GM18526 (cell line): ENCODE data around the gene S100A14.

Experiments
- POLR2A ChIP-seq: IDR thresholded peaks from 3 replicates; pipeline ENCODE4 v1.6.1; 2011; ENCODE audit not compliant: insufficient read length; ENCODE audit errors: extremely low read depth

Gene S100A14

DNA sequence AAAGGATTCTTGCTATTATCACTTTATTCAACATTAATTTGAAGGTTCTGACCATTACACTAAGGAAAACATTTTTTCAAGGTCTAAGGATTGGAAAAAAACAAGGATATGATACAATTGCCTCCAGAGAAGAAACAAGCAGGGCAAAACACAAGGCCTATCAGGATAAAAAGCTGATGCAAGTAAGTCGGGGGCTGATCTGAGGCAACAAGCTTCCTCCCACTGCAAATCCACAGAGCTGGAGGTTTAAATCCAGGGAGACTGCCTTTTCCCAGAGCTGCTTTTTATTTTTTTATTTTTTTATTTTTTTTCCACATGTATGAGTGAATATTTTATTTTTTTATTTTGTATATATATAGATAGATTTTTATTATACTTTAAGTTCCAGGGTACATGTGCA, 31.1 kb downstream of the S100A14 start:
- TF ChIP-seq POLR2A = no peak

- TF ChIP-seq POLR2A = no peak
Observed at GRCh38 chr1:153583976-153584375, 32.1 kb downstream of the S100A14 start.

DNA sequence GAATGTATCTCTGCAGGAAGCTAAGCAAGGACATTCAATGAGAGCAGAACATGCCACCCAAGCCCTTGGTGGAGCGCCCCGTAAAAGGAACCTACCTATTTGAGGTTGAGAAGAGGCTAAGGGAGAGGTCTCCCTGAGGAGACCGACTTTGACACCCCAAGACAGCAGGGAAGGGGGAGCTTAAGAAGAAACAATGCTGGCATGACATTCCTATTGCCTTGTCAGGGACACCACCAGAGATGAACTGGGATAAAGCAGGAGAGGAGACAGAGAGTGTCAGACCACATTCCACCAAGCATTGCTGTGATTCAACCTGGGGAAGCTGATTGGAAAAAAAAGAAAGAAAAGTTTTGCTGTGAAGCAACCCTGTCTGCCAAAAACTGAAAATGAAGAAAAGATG, 37.2 kb downstream of the S100A14 start:
- TF ChIP-seq POLR2A = no peak

- no peak for TF ChIP-seq POLR2A
Observed at GRCh38 chr1:153578490-153578889, 37.6 kb downstream of the S100A14 start.

DNA sequence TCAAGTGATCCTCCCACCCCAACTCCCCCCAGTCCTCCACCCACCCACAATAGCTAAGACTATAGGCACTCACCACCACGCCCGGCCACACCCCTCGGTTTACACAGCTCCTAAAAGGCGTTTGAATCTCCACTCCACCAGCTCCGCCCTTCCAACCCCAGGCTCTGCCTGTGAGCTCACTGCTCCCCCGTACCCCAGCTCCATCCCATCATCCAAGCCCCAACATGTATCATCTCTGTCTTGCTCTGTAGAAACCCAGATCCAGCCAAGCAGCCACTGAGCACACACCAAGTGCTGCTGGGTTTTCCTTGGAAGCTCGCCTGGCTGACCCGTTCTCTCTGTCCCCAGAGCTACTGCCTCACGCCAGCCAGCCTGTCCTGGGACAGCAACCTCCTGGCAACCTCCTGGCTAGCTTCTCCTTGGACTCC, 38.5 kb downstream of the S100A14 start:
- TF ChIP-seq POLR2A = no peak

- TF ChIP-seq POLR2A = no peak
Observed at GRCh38 chr1:153577138-153577537, 39.0 kb downstream of the S100A14 start.

GRCh38 chr1:153573351-153573750, 42.8 kb downstream of the S100A14 start:
- no peak for TF ChIP-seq POLR2A

DNA sequence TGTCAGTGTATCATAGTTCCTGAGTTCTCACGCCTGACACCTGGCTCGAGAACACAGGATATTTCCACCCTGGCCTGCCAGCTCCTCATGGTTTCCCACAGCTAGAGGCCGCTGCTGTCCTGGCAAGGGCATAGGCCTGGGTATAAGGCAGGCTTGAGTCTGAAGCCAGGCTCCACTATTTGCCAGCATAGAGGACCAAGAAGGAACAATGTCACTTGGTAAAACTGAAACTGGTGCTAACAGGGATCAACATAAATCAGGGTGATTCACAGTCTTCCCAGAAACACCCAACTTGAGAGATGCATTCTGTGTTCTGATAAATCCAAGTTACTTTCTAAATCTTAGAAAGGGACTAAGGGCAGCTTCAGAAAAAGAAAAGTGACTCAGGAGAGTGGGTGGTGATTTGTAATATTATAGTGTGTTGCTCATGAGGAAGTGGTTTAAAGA, 43.5 kb downstream of the S100A14 start:
- no peak for TF ChIP-seq POLR2A

GRCh38 chr1:153571706-153572105, 44.4 kb downstream of the S100A14 start:
- TF ChIP-seq POLR2A = no peak

GRCh38 chr1:153570874-153571273, 45.3 kb downstream of the S100A14 start:
- no peak for TF ChIP-seq POLR2A

DNA sequence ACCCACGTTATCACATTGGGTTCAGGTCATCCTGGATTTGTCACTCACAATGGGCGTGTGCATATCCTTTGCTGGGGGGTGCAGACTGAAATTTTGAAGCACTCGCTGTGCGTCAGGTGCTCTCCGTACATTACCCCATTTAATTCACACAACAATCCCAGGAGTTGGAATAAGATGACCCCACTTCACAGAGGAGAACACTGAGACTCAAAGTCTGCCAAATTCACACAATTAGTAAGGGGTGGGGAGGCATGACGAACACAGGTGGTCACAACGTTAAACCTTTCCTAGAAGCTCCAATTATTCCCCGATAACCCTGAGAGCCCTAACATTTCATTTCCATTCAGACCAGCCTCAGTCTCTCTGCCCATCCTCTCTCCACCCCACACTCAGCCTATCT, 46.7 kb downstream of the S100A14 start:
- TF ChIP-seq POLR2A = no peak

DNA sequence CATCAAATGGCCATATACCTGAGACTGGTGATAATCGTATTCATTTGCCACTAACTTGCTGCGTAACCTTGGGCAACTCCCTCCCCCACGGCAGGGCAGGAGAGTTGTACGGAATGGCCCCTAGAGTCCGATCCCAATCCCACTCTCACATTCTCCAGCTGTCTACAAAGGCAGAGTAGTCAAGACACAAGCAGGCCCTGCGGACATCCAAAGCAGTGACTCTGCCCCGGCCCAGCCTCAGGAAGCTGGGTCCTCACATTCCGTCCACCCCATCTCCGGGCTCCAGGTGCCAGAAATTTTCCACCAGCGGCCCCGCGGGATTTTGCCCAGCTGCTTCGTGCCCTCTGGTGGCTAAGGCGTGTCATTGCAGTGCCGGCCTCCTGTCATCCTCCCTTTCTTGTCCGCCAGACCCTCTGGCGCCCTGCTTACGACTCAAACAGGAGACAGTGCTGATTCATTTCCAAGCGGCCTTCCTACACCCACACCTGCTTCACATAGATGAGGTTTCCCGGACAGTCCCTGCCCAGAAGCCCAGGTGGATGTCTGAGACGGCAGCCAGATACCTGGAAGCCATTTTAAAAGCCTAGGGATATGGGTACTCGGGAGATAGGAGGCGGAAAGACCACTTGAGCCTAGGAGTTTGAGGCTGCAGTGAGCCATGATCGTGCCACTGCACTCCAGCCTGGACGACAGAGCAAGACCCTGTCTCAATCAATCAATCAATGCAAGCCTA, 47.6 kb downstream of the S100A14 start:
- no peak for TF ChIP-seq POLR2A

DNA sequence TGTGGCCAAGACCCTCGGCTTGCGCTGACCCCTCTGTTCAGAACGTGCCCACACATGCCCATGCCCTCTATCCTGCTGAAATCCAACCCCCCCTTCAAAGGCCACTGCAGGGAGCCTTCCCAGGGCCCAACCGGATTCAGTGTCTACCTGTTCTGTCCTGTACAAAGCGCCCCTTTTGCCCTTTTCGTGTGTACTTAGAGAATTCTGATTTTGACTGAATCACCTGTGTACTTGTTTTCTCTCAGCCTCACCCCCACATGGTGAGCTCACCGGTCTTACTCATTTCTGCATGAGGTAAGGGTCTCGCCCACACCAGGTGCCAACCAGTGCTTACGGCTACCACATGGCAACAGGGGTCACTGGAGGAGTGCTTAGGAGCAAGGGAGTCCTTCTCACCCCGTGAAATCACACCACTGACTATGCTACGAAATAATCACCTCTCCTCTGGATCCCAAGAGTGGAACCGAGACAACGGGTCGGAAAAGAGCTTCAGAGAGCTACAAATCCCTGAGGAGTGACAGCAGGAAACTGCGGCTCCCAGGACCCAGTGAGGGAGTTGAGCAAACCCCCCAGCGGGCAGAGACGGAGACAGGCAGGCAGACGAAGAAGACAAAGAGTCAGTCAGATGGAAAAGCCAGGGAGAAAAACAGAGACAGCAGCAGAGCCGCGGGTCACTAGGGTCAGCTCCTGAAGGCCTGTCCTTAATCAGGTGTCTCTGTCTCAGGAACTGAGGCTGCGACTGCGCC, 48.3 kb downstream of the S100A14 start:
- no peak for TF ChIP-seq POLR2A

DNA sequence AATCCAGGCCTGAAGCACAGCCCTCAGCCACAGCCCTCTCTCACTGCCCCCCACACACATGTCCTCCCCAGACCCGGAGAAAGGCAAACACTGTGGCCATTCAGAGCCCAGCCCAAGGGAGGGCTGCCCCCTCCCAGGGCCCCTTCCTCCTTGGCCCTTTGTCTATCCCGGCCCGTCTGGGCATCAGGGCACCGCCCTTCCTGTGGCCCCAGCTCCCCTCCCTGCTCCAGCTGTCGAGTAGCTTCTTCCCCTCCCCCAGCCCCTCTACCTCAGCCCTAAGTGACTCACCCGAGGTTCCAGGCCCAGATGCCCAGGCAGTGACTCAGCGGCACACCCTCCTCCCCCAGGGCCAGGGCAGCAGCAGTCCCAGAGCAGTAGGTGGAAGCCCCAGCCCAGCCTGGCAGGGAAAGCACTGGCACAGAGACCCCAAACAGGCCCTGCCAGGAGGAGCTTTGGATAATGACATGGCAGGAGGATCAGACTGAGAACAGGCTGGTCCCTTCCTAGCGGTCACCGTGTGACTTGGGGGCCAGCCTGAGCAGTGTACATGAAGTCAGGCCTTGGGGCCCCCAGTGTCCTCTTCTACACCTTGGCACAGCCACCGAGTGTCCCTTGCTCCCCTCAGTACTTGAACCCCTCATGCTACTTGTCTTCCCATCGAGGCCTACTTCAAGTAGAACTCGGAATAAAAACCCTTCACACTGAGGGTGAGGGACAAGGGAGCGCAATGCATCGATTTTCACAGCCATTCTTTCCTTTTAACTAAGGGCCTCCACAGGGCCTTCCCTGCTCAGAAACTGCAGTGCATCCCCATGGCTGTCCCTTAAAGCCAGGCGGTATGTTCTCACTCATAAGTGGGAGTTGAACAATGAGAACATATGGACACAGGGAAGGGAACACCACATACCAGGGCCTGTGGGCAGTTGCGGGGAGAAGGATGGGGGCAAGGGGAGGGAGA, 49.4 kb downstream of the S100A14 start:
- no peak for TF ChIP-seq POLR2A
